Pons (tissue), 1 donor: ENCODE data around the gene SLC25A17.
"Not testable (repeated sequence)": the region's sequence is repeated elsewhere in the genome, so short reads cannot be mapped to it uniquely, and the experiment has no call there.

Source experiments
- DNase-seq: peaks from one replicate; pipeline ENCODE4 v3.0.0-alpha.2; 2016; ENCODE audit warnings: low spot score

The SLC25A17 gene

GRCh38 chr22:40753114-40753513, 66.0 kb downstream of the SLC25A17 start:
- no peak for DNase-seq

DNA sequence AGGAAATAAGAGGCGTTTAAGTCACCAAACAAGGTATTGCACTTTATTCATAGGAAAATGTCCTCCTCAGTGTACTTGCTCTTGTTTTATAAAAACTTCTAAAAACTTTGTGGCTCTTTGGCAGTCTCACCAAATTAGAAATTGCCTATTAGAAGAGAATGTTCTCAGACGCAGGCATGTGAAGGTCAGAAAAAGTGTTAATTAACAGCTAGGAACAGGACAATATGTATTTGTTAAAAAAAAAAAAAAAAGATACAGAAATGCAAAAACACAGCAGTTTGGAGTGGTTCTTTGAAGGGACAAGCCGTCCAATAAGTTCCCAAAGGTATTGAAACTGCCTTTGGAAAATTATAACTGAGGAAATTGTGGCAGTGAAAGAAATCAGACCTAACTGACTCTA, 67.9 kb downstream of the SLC25A17 start:
- no peak for DNase-seq

DNA sequence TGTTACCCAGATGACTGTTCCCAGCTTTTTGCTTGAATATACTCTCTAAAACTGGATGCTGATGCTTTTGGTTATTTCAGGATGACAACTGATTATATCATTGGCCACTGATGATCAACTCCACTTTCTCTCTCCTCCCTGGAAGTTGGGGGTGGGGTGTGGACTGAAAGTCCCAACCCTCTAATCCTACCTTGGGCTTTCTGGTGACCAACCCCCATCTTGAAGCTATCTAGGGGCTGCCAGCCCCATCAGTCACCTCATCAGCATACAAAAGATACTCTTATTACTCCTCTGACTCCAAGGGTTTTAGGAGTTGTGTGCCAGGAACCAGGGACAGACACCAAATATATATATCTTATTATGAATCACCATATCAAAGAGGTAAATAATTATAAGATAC, 69.3 kb downstream of the SLC25A17 start:
- DNase-seq: no peak

- DNase-seq: no peak
Measured at GRCh38 chr22:40748388-40749355, 70.5 kb downstream of the SLC25A17 start.

- no peak for DNase-seq
Measured at GRCh38 chr22:40747361-40747760, 71.8 kb downstream of the SLC25A17 start.

- DNase-seq: no peak
Measured at GRCh38 chr22:40746428-40747220, 72.5 kb downstream of the SLC25A17 start.

DNA sequence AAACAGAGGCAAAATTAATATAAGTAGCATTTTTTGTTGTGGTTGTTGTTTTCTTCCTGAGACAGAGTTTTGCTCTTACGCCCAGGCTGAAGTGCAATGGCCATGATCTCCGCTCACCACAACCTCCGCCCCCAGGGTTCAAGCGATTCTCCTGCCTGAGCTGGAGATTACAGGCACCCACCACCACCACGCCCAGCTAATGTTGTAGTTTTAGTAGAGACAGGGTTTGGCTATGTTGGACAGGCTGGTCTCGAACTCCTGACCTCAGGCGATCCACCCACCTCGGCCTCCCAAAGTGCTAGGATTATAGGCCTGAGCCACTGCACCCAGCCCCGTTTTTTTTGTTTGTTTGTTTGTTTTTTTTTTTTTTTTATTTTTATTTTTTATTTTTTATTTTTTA, 75.4 kb downstream of the SLC25A17 start:
- DNase-seq: no peak

DNA sequence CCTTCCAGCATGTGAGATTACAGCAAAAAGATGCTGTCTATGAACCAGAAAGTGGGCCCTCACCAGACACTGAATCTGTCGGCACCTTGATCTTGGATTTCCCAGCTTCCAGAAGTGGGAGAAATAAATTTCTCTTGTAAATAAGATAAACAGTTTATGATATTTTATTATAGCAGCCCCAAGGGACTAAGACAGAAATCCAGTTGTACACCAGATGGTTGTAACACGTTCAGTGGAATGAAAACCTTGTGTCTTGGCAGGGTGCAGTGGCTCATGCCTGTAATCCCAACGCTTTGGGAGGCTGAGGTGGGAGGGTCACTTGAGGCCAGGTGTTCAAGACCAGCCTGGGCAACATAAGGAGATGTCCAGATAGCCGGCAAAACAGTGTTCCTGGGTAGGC, 78.0 kb downstream of the SLC25A17 start:
- DNase-seq: no peak

- DNase-seq: no peak
Measured at GRCh38 chr22:40739721-40740120, 79.4 kb downstream of the SLC25A17 start.

GRCh38 chr22:40733919-40734318, 85.2 kb downstream of the SLC25A17 start:
- no peak for DNase-seq

GRCh38 chr22:40732999-40733292, 86.2 kb downstream of the SLC25A17 start:
- no peak for DNase-seq

GRCh38 chr22:40729284-40729683, 89.9 kb downstream of the SLC25A17 start:
- no peak for DNase-seq

DNA sequence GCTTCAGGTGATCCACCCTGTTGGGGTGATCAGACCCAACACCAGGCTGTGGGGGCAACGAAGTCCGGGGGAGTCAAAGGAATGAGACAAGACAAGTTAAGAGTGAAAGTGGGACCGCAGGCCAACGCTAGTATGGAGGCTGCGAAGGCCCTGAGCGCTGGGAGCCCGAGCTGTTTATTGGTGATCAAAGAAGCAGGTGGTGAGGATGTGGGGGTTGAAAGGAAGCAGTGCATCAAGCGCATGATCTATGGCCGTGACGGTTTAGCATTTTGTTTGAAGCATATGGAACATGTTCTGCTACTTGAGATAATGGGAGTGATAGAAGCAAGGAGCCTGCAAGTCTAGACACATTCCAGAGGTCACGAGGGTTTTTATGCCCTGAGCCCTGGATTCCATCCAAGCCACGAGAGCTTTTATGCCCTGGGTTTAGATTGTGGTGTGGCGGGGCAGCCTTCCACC, 90.4 kb downstream of the SLC25A17 start:
- DNase-seq: no peak

DNA sequence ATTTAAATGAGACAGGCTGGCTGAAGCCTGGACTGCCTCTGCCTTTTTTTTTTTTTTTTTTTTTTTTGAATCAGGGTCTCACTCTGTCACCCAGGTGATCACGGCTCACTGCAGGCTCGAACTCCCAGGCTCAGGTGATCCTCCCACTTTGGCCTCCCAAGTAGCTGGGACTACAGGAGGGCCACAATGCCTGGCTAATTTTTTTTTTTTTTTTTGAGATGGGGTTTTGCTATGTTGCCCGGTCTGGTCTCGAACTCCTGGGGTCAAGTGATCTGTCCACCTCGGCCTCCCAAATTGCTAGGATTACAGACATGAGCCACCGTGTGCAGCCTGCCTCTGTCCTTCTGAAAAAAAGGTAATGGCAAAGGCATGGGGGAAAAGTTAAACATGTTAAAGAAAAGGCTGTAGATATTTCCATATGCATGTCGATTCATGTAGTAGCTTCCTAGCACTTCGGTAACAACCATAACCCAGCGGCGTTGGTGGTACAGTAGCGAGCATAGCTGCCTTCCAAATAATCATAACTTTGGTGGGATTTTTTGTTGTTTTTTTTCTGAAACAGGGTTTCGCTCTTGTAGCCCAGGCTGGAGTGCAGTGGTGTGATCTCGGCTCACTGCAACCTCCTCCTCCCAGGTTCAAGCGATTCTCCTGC, 91.1 kb downstream of the SLC25A17 start:
- no peak for DNase-seq

DNA sequence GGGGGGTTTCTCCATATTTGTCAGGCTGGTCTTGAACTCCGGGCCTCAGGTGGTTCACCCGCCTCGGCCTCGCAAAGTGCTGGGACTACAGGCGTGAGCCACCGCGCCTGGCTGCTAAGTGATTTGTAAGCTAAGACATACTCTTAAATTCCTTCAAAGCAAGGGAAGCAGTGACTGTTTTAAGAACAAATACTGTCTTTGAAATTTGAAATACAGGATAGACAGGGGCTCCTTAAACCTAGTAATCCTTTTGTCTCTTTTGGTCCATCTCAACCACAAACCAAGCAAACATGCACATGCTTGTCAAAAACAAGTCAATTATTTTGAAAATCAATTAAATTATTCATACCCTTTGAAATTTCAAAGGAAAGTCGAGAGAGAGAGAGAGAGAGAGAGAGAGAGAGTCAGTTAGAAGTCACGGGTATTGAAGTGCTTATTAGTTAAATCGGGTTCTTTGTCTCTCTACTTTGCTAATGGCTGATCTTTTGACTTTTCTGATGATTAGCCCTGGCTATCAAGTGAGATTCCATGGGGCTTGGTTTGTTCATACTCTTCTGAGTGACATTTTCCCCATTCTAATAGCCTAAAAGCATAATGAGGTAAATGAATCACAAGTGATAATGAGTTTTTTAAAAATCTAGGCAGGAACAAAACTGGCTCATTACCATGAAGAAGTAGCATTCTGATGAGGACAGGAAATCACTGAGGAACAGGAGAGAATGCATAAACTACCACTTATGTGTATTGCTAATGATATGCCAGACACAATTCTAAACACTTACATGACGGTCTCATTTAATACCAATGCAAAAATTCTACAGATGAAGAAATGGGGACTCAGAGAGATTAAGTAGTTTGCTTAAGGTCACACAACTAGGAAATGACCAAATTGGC, 91.8 kb downstream of the SLC25A17 start:
- no peak for DNase-seq

DNA sequence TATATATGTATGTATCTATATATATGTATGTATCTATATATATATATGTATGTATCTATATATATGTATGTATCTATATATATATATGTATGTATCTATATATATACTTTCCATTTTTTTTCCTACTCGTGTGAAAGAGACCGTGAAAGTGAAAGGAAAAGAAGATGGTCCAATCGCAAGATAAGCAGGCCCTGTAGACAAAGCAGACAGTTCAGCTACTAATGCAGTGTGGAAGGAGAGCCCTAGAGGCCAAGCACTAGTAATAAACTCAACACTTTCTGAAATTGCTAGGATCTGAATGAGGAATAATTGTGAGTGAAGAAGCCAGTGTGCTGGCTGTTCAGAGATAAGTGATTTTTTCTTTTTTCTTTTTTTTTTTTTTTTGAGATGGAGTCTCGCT, 92.6 kb downstream of the SLC25A17 start:
- DNase-seq: no peak

GRCh38 chr22:40723396-40723933, 95.7 kb downstream of the SLC25A17 start:
- DNase-seq: no peak

DNA sequence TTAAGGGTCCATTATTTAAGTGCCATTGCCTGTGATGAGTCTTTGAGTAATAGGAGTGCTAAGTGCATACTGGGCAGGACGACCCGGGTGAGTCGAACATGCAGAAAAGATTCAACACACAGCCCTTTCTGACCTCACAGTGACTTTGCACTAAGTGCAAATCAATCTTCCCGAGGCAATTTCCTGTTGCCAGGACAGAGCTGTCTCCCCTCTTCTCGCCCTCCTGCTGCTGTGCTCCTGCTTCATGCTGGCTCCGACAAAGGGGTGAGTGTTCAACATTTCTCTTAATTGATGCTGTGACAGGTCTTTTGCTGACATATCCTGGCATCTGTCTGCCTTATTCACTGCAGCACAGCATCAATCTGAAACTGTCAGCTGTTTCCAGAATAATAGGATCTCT, 97.9 kb downstream of the SLC25A17 start:
- DNase-seq: peak; percentile 53

DNA sequence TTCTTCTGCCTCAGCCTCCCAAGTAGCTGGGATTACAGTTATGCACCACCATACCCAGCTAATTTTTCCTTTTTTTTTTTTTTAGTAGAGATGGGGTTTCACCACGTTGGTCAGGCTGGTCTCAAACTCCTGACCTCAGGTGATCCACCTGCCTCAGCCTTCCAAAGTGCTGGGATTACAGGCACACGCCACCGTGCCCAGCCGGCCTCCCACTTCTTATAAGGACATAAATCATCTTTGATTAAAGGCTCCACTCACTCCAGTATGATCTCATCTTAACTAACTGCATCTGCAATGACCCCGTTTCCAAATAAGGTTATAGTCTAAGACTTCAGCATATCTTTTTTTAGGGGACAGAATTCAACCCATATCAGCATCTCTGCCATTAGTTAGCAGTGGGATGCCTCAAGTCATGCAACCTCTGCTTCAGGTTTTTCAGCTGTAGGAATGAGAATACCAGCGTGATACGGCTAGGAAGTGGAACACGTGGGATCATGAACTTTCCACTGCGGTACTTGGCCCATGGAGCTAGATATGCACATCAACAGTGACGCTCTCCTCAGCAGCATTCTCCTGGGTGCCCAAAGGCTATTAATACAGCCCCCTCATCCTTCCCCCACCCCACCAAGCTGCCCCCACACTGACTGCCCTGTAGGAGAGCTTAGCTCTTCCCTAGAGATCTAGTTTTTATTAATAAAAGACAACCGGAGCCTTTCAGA, 98.4 kb downstream of the SLC25A17 start:
- DNase-seq: no peak

DNA sequence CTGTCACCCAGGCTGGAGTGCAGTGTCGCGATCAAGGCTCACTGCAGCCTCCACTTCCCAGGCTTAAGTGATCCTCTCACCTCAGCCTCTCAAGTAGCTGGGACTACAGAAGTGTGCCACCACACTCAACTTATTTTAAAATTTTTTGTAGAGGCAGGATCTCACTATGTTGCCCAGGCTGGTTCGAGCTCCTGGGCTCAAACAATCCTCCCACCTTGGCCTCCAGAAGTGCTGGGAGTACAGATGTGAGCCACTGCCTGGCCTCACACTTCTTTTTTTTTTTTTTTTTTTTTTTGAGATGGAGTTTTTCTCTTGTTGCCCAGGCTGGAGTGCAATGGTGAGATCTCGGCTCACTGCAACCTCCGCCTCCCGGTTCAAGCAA, 99.0 kb downstream of the SLC25A17 start:
- not testable (repeated sequence) for DNase-seq
